Measurements from ENCODE around the gene ACTBL2. TPM values are rescaled to one million over a fixed set of nuclear protein-coding genes. Genes with fewer than 3 reads are reported as not detected.

The ACTBL2 gene
- total RNA-seq, 2 donors from 2014 or later = not detected

- WGBS, 2 donors = 10 to 14% methylated on average over 8 of the region's 8 CpGs
- peak in 2 of 4 donors; percentile 17 to 33 for DNase-seq
- Histone ChIP-seq H3K36me3 (replicated peaks in 1 of 2; ENCODE audit: insufficient read depth in 1 of 2, low read depth in 2 of 2) (no peaks in the 10 kb centered on the region), H3K4me3 (no peak overlapping the region), H3K27ac (no peak overlapping the region), H3K9me3 (no peaks in the 10 kb centered on the region), H3K27me3 (no peaks in the 10 kb centered on the region), H3K4me1 (peaks cover 32% of the 10 kb centered on the region)
- intact Hi-C loops (cut with DNase I) = loop anchor here (10.0 kb wide), 1 partner anchor 965 kb away; the partner anchor contains the start of gene PLK2
- ATAC-seq = peak; percentile 52
- TF ChIP-seq POLR2A (IDR thresholded peaks at IDR 0.05) = no peak
- peak; percentile 17 to 70 (median 58) for TF ChIP-seq CTCF (IDR thresholded peaks at IDR 0.05)
These were observed 16.8 kb upstream of the ACTBL2 start for GRCh38 chr5:57499262-57500050.

GRCh38 chr5:57497733-57498132, 15.1 kb upstream of the ACTBL2 start:
- Histone ChIP-seq H3K36me3 (replicated peaks in 1 of 2; ENCODE audit: insufficient read depth in 1 of 2, low read depth in 2 of 2) (no peaks in the 10 kb centered on the region), H3K4me1 (peaks cover 24% of the 10 kb centered on the region), H3K9me3 (no peaks in the 10 kb centered on the region), H3K4me3 (no peak overlapping the region), H3K27me3 (no peaks in the 10 kb centered on the region), H3K27ac (no peak overlapping the region)
- TF ChIP-seq POLR2A (IDR thresholded peaks at IDR 0.05) = no peak
- TF ChIP-seq CTCF (IDR thresholded peaks at IDR 0.05) = no peak
- intact Hi-C loops (cut with DNase I) = no loop called here
- ATAC-seq = no peak
- DNase-seq = no peak

GRCh38 chr5:57495285-57496086, 12.9 kb upstream of the ACTBL2 start:
- no peak for ATAC-seq
- intact Hi-C loops (cut with DNase I) = no loop called here

More at GRCh38 chr5:57495285-57496086, 12.9 kb upstream of the ACTBL2 start:
- no peak overlapping the region for H3K4me3 ChIP-seq
- no peak overlapping the region for H3K27ac ChIP-seq
- no peaks in the 10 kb centered on the region for H3K27me3 ChIP-seq
- peaks cover 13% of the 10 kb centered on the region for H3K4me1 ChIP-seq
- no peaks in the 10 kb centered on the region for H3K36me3 ChIP-seq (replicated peaks in 1 of 2; ENCODE audit: insufficient read depth in 1 of 2, low read depth in 2 of 2)
- H3K9me3 ChIP-seq = no peaks in the 10 kb centered on the region
- no peak for DNase-seq
- no peak for TF ChIP-seq CTCF (IDR thresholded peaks at IDR 0.05)
- TF ChIP-seq POLR2A (IDR thresholded peaks at IDR 0.05) = no peak
- WGBS, 2 donors = 56 to 75% methylated on average over 6 of the region's 6 CpGs
